HepG2 (cell line): ENCODE measurements around the gene SLC35F6. TPM values are rescaled to one million over a fixed set of nuclear protein-coding genes. Genes with fewer than 3 reads are reported as not detected.

ENCODE experiments used
- ATAC-seq: fragments of 200-7000 bp; cut with Tn5 transposase; 3 replicates; pipeline ENCODE4 v1.9.1; 2020; ENCODE audit warnings: mild to moderate bottlenecking, moderate library complexity
- BruUV-seq: library from RNA; stranded (reverse); fragments of 400-500 nt; replicated peaks from 2 replicates; lab custom pipeline; 2021; lab: Mats Ljungman, UMichigan
- CTCF ChIA-PET: fragments of 300-600 bp; formaldehyde crosslinking; extraction: SDS; loops from one replicate; lab custom pipeline; 2021; ENCODE audit warnings: low total read pairs, inconsistent platforms, low intra/inter-chr PET ratio; lab: Yijun Ruan, JAX
- POLR2A ChIA-PET: fragments of 350-600 bp; sonication (Branson Sonifier 250); formaldehyde crosslinking; loops from one replicate; lab custom pipeline; 2020; ENCODE audit warnings: antibody characterized with exemption, inconsistent platforms; lab: Yijun Ruan, JAX
- DNase-seq: peaks from one replicate; pipeline ENCODE4 v3.0.0-alpha.2; 2015; ENCODE audit warnings: low spot score
- FAIRE-seq: peaks from 3 replicates; lab custom pipeline; 2011; peaks lifted over from hg19 to GRCh38; lab: Jason Lieb, UNC
- H2AFZ ChIP-seq: one replicate; pipeline ENCODE4 v1.6.1; 2011; ENCODE audit warnings: low read length, inconsistent platforms
- H3K27ac ChIP-seq: fragments of 300-600 bp; 3 replicates; pipeline ENCODE4 v1.8.0; 2011; ENCODE audit warnings: mixed run types, mild to moderate bottlenecking, mixed read lengths, low read length, inconsistent platforms; ENCODE audit not compliant: insufficient read depth; ENCODE audit errors: extremely low read length
- H3K27me3 ChIP-seq, 2 experiments: fragments of 200-600 bp in 1 of 2; 2 replicates in 1 of 2; 3 replicates in 1 of 2; pipeline versions ENCODE4 v1.6.0 to v1.8.0; 2011; ENCODE audit warnings: low read length in 2 of 2, mild to moderate bottlenecking in 2 of 2, moderate library complexity in 2 of 2, inconsistent platforms in 1 of 2; ENCODE audit not compliant: insufficient read depth in 2 of 2, control insufficient read depth in 1 of 2
- H3K36me3 ChIP-seq, 2 experiments: fragments of 200-600 bp in 1 of 2; replicated peaks in 1 of 2; 2 replicates in 1 of 2; 3 replicates in 1 of 2; pipeline versions ENCODE4 v1.5.1 to v1.8.0; 2011; ENCODE audit warnings: low read length in 2 of 2, inconsistent platforms in 1 of 2; ENCODE audit not compliant: insufficient read depth in 2 of 2, control insufficient read depth in 1 of 2
- H3K4me1 ChIP-seq: 2 replicates; pipeline ENCODE4 v1.5.1; 2012; ENCODE audit warnings: low read length, inconsistent platforms; ENCODE audit not compliant: insufficient read depth
- H3K4me2 ChIP-seq: 2 replicates; pipeline ENCODE4 v1.6.0; 2011; ENCODE audit warnings: low read depth, low read length, inconsistent platforms
- H3K4me3 ChIP-seq, 3 experiments: fragments of 200-600 bp in 1 of 3; sonication (generic), shearing (Covaris generic) in 1 of 3; replicated peaks in 1 of 3; 2 replicates each; pipeline ENCODE4 v1.5.1; 2011 to 2016; ENCODE audit warnings: low read length in 3 of 3, inconsistent platforms in 2 of 3, low read depth in 2 of 3, mild to moderate bottlenecking in 2 of 3, control low read depth in 1 of 3, mixed read lengths in 1 of 3; ENCODE audit not compliant: insufficient read depth in 1 of 3
- H3K79me2 ChIP-seq: one replicate; pipeline ENCODE4 v1.6.1; 2011; ENCODE audit warnings: low read length, inconsistent platforms; ENCODE audit not compliant: insufficient read depth
- H3K9ac ChIP-seq: 2 replicates; pipeline ENCODE4 v1.6.0; 2011; ENCODE audit warnings: mild to moderate bottlenecking, low read depth, low read length, inconsistent platforms; ENCODE audit not compliant: insufficient read depth
- H3K9me3 ChIP-seq: 2 replicates; pipeline ENCODE4 v1.5.1; 2012; ENCODE audit warnings: mild to moderate bottlenecking, low read length
- H4K20me1 ChIP-seq: 2 replicates; pipeline ENCODE4 v1.6.0; 2011; ENCODE audit warnings: inconsistent platforms, mild to moderate bottlenecking, low read length, moderate library complexity; ENCODE audit not compliant: insufficient read depth
- ARID3A ChIP-seq: IDR thresholded peaks from 2 replicates; pipeline ENCODE4 v1.6.1; 2012; ENCODE audit warnings: low read depth, low read length, improper control_type of control experiment
- CBX1 ChIP-seq: IDR thresholded peaks from one replicate; pipeline ENCODE4 v1.6.1; 2016; ENCODE audit warnings: antibody characterized with exemption, low read depth
- CBX5 ChIP-seq: sonication (generic); formaldehyde crosslinking; IDR thresholded peaks from 2 replicates; pipeline ENCODE4 v1.4.0; 2020; ENCODE audit warnings: missing genetic modification reagents, borderline replicate concordance
- HIVEP1 ChIP-seq: sonication (generic); formaldehyde crosslinking; IDR thresholded peaks from 2 replicates; pipeline ENCODE4 v1.4.0; 2020; ENCODE audit warnings: mild to moderate bottlenecking, missing genetic modification reagents
- JARID2 ChIP-seq: sonication (generic); formaldehyde crosslinking; IDR thresholded peaks from 2 replicates; pipeline ENCODE4 v1.8.1; 2023; ENCODE audit warnings: missing genetic modification reagents, inconsistent platforms; ENCODE audit not compliant: insufficient replicate concordance
- KLF13 ChIP-seq: sonication (generic); formaldehyde crosslinking; IDR thresholded peaks from 2 replicates; pipeline ENCODE4 v1.4.0; 2020; ENCODE audit warnings: mild to moderate bottlenecking, missing genetic modification reagents
- RARA ChIP-seq: IDR thresholded peaks from 2 replicates; pipeline ENCODE4 v1.6.1; 2016; ENCODE audit warnings: missing genetic modification reagents, missing compliant biosample characterization
- SAFB2 ChIP-seq: sonication (generic); formaldehyde crosslinking; IDR thresholded peaks from 2 replicates; pipeline ENCODE4 v1.5.1; 2020; ENCODE audit warnings: missing genetic modification reagents, low read depth, mild to moderate bottlenecking, borderline replicate concordance
- WGBS: methylation state at CpG from one replicate; pipeline ENCODE4 v1.1.6; 2017; ENCODE audit warnings: low lambda C conversion rate; 5-methylcytosine and 5-hydroxymethylcytosine counted together
- in situ Hi-C: cut with HindIII; loops from 2 replicates; pipeline ENCODE4 v1.10.0; 2017; ENCODE audit warnings: low pct_unique_long_range_greater_than_20kb; ENCODE audit not compliant: extremely low pct_ligation_motif_present
- intact Hi-C: fragments of 100-400 bp; cut with micrococcal nuclease; formaldehyde crosslinking; loops from one replicate; pipeline ENCODE4 v1.10.0; 2022; ENCODE audit not compliant: unreplicated experiment
- polyA plus RNA-seq, 8 experiments: library from polyadenylated mRNA; depleted of rRNA in 3 of 8; stranded (reverse) in 7 of 8; unstranded in 1 of 8; fragments of >200 nt; fragmentation: Illumina TruSeq in 4 of 8; extraction: Trizol in 4 of 8; gene quantifications; 2 replicates each; pipeline versions ENCODE4 v1.2.1 to v1.2.3, GENCODE V29; 2011 to 2016; ENCODE audit warnings: low read depth in 4 of 8, missing spikeins in 1 of 8, mixed read lengths in 1 of 8; ENCODE audit not compliant: insufficient read depth in 1 of 8
- total RNA-seq, 5 experiments: library from RNA; depleted of rRNA; stranded (reverse); fragments of >200 nt; fragmentation: Illumina TruSeq; extraction: Trizol; gene quantifications; 2 replicates each; pipeline ENCODE4 v1.2.3, GENCODE V29; 2016; ENCODE audit warnings: low read depth in 1 of 5

The SLC35F6 gene
- total and polyA plus RNA-seq, 2 of the 13 experiments (the other 11 are each of a cell fraction or from before 2014, with no cell fraction given): 15.2 to 21.2 TPM

GRCh38 chr2:26731714-26732113 lies 32.4 kb upstream of the SLC35F6 start:
- Histone ChIP-seq H4K20me1 (no peaks in the 10 kb centered on the region), H3K4me3 (no peak overlapping the region), H3K9ac (no peak overlapping the region), H2AFZ (no peak overlapping the region), H3K36me3 (no peaks in the 10 kb centered on the region), H3K27ac (no peak overlapping the region), H3K27me3 (peaks cover 6 to 29% of the 10 kb centered on the region in 2 experiments; a peak in 3 of 5 replicates), H3K79me2 (no peaks in the 10 kb centered on the region), H3K4me2 (no peak overlapping the region), H3K4me1 (peaks cover 20% of the 10 kb centered on the region), H3K9me3 (no peaks in the 10 kb centered on the region)
- TF ChIP-seq RARA (CRISPR knock-in tag) (no peak), CBX5 (CRISPR knock-in tag) (no peak), ARID3A (no peak), KLF13 (CRISPR knock-in tag) (no peak), SAFB2 (CRISPR knock-in tag) (no peak), HIVEP1 (CRISPR knock-in tag) (no peak), JARID2 (CRISPR knock-in tag) (no peak), CBX1 (no peak)
- ChIA-PET POLR2A (no interaction called here), CTCF (no interaction called here)
- intact Hi-C loops: no loop called here
- DNase-seq (no peak), FAIRE-seq (no peak), ATAC-seq (no peak)
- WGBS: 25% methylated on average over 4 of the region's 4 CpGs
- in situ Hi-C loops: no loop called here
- no TSS peak for BruUV-seq
